SIG-M5 treated with dmso at 0.1 percent for 504 hours (cell line): Measurements from ENCODE around the gene ANKRD2.
"Not testable (repeated sequence)": the region's sequence is repeated elsewhere in the genome, so short reads cannot be mapped to it uniquely, and the experiment has no call there.

Experiments used
- DNase-seq: peaks from one replicate; lab custom pipeline; 2025; ENCODE audit not compliant: unreplicated experiment; lab: John Stamatoyannopoulos, UW

Gene ANKRD2

GRCh38 chr10:97546456-97547270 is 25.9 kb upstream of the ANKRD2 start:
- no peak for DNase-seq

GRCh38 chr10:97547271-97547600 is 25.3 kb upstream of the ANKRD2 start:
- DNase-seq, result no peak

- no peak for DNase-seq
These were observed 24.6 kb upstream of the ANKRD2 start for GRCh38 chr10:97547962-97548361.

GRCh38 chr10:97548828-97549455 is 23.6 kb upstream of the ANKRD2 start:
- no peak for DNase-seq

GRCh38 chr10:97549587-97550322 is 22.8 kb upstream of the ANKRD2 start:
- DNase-seq, result no peak

GRCh38 chr10:97550336-97551149 is 22.0 kb upstream of the ANKRD2 start:
- DNase-seq, result no peak

GRCh38 chr10:97551271-97551670 is 21.3 kb upstream of the ANKRD2 start:
- DNase-seq, result no peak

- DNase-seq, result peak; percentile 55
These were observed 19.0 kb upstream of the ANKRD2 start for GRCh38 chr10:97553575-97554031.

- not testable (repeated sequence) for DNase-seq
These were observed 18.2 kb upstream of the ANKRD2 start for GRCh38 chr10:97554336-97554735.

- not testable (repeated sequence) for DNase-seq
These were observed 17.0 kb upstream of the ANKRD2 start for GRCh38 chr10:97555541-97555940.

GRCh38 chr10:97560731-97561381 is 11.7 kb upstream of the ANKRD2 start:
- not testable (repeated sequence) for DNase-seq

GRCh38 chr10:97561386-97562077 is 11.0 kb upstream of the ANKRD2 start:
- DNase-seq, result not testable (repeated sequence)

GRCh38 chr10:97562329-97562728 is 10.2 kb upstream of the ANKRD2 start:
- DNase-seq, result not testable (repeated sequence)

GRCh38 chr10:97563337-97563736 is 9.2 kb upstream of the ANKRD2 start:
- DNase-seq, result no peak

- no peak for DNase-seq
These were observed 7.8 kb upstream of the ANKRD2 start for GRCh38 chr10:97564776-97565175.

GRCh38 chr10:97566336-97566996 is 6.1 kb upstream of the ANKRD2 start:
- DNase-seq, result no peak

GRCh38 chr10:97567891-97568290 is 4.7 kb upstream of the ANKRD2 start:
- DNase-seq, result no peak

GRCh38 chr10:97570146-97570788 is 2.3 kb upstream of the ANKRD2 start:
- DNase-seq, result no peak
